IMR-90 (cell line): ENCODE results near the gene PITPNM1.

Experiments
- BHLHE40 ChIP-seq: fragments of 150-350 bp; IDR thresholded peaks from 2 replicates; pipeline ENCODE4 v1.6.1; 2016; ENCODE audit warnings: mild to moderate bottlenecking, low read depth, low read length
- CEBPB ChIP-seq: IDR thresholded peaks from 2 replicates; pipeline ENCODE4 v1.6.1; 2012; ENCODE audit warnings: low read depth, low read length, improper control_type of control experiment
- CTCF ChIP-seq: conservative IDR thresholded peaks from 2 replicates; pipeline ENCODE4 v1.5.1; 2012; ENCODE audit warnings: mild to moderate bottlenecking, low read depth, low read length, improper control_type of control experiment
- ELK1 ChIP-seq: fragments of 150-350 bp; IDR thresholded peaks from 2 replicates; pipeline ENCODE4 v1.6.1; 2016; ENCODE audit warnings: low read depth, mild to moderate bottlenecking, low read length, moderate library complexity, borderline replicate concordance
- MAFK ChIP-seq: IDR thresholded peaks from 2 replicates; pipeline ENCODE4 v1.6.1; 2012; ENCODE audit warnings: low read depth, low read length, improper control_type of control experiment
- MAZ ChIP-seq: IDR thresholded peaks from 2 replicates; pipeline ENCODE4 v1.6.1; 2012; ENCODE audit warnings: low read depth, mild to moderate bottlenecking, low read length, improper control_type of control experiment, moderate library complexity, borderline replicate concordance
- MXI1 ChIP-seq: IDR thresholded peaks from 2 replicates; pipeline ENCODE4 v1.6.1; 2012; ENCODE audit warnings: low read depth, mild to moderate bottlenecking, low read length, moderate library complexity, borderline replicate concordance
- POLR2A ChIP-seq: IDR thresholded peaks from 2 replicates; pipeline ENCODE4 v1.6.1; 2012; ENCODE audit warnings: mild to moderate bottlenecking, low read depth, low read length
- RAD21 ChIP-seq: IDR thresholded peaks from 2 replicates; pipeline ENCODE4 v1.6.1; 2012; ENCODE audit warnings: low read length, improper control_type of control experiment
- RCOR1 ChIP-seq: IDR thresholded peaks from 2 replicates; pipeline ENCODE4 v1.6.1; 2012; ENCODE audit warnings: mild to moderate bottlenecking, low read length, improper control_type of control experiment; ENCODE audit not compliant: insufficient replicate concordance
- RFX5 ChIP-seq: IDR thresholded peaks from 2 replicates; pipeline ENCODE4 v1.8.0; 2012; ENCODE audit warnings: low read depth, mild to moderate bottlenecking, low read length, moderate library complexity
- SMC3 ChIP-seq: fragments of 150-350 bp; IDR thresholded peaks from 2 replicates; pipeline ENCODE4 v1.6.1; 2016; ENCODE audit warnings: low read depth, mild to moderate bottlenecking, antibody characterized with exemption, low read length, moderate library complexity
- USF2 ChIP-seq: fragments of 150-350 bp; IDR thresholded peaks from 2 replicates; pipeline ENCODE4 v1.6.1; 2017; ENCODE audit warnings: mild to moderate bottlenecking, antibody characterized with exemption, low read length, low read depth

- TF ChIP-seq CTCF = no peak
- no peak for TF ChIP-seq MXI1
- no peak for TF ChIP-seq POLR2A
- TF ChIP-seq MAFK = no peak
- TF ChIP-seq CEBPB = no peak
- no peak for TF ChIP-seq SMC3
- TF ChIP-seq RFX5 = no peak
- no peak for TF ChIP-seq BHLHE40
- no peak for TF ChIP-seq RAD21
- no peak for TF ChIP-seq RCOR1
- no peak for TF ChIP-seq MAZ
- TF ChIP-seq USF2 = no peak
- TF ChIP-seq ELK1 = no peak
Observed at GRCh38 chr11:67522338-67522737, 17.2 kb upstream of the PITPNM1 start.
